Mucosa of stomach (tissue), 1 donor: ENCODE measurements around the gene PRSS33.

Experiments
- H3K27me3 ChIP-seq: one replicate; pipeline ENCODE4 v1.7.0; 2013; ENCODE audit warnings: mild to moderate bottlenecking, low read length; ENCODE audit not compliant: control insufficient read depth, insufficient read depth
- H3K36me3 ChIP-seq: one replicate; pipeline ENCODE4 v1.7.0; 2013; ENCODE audit warnings: low read length; ENCODE audit not compliant: control insufficient read depth, insufficient read depth
- H3K4me1 ChIP-seq: one replicate; pipeline ENCODE4 v1.7.0; 2013; ENCODE audit warnings: mild to moderate bottlenecking, low read length; ENCODE audit not compliant: control insufficient read depth, insufficient read depth
- H3K4me3 ChIP-seq: one replicate; pipeline ENCODE4 v1.7.0; 2013; ENCODE audit warnings: low read length
- H3K9ac ChIP-seq: one replicate; pipeline ENCODE4 v1.7.0; 2013; ENCODE audit warnings: mild to moderate bottlenecking, low read length, moderate library complexity
- H3K9me3 ChIP-seq: one replicate; pipeline ENCODE4 v1.7.0; 2013; ENCODE audit warnings: mild to moderate bottlenecking, low read length, moderate library complexity; ENCODE audit not compliant: control insufficient read depth
- donor health status: Pancreatic carcinoma.

The PRSS33 gene

DNA sequence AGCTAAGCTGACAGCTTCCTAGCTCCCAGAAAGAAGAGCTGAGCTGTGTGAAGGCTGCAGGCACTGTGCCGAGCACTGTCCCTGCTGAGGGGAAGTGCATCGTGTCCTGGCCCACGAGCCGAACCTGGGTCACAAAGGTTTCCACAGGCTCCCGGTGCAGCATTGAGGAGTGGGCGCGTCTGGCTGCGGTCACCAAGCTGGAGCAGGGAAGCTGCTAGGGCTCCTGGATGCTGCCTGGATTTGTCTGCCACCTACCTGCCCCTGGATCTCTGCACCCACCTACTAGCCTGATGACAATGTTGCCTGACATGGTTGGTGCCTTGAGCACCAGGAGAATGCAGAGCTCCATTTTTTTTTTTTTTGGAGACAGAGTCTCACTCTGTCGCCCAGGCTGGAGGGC lies 41.4 kb downstream of the PRSS33 start:
- Histone ChIP-seq H3K9me3 (no peaks in the 10 kb centered on the region), H3K27me3 (no peaks in the 10 kb centered on the region), H3K36me3 (no peaks in the 10 kb centered on the region), H3K9ac (no peak overlapping the region), H3K4me3 (no peak overlapping the region), H3K4me1 (no peaks in the 10 kb centered on the region)

DNA sequence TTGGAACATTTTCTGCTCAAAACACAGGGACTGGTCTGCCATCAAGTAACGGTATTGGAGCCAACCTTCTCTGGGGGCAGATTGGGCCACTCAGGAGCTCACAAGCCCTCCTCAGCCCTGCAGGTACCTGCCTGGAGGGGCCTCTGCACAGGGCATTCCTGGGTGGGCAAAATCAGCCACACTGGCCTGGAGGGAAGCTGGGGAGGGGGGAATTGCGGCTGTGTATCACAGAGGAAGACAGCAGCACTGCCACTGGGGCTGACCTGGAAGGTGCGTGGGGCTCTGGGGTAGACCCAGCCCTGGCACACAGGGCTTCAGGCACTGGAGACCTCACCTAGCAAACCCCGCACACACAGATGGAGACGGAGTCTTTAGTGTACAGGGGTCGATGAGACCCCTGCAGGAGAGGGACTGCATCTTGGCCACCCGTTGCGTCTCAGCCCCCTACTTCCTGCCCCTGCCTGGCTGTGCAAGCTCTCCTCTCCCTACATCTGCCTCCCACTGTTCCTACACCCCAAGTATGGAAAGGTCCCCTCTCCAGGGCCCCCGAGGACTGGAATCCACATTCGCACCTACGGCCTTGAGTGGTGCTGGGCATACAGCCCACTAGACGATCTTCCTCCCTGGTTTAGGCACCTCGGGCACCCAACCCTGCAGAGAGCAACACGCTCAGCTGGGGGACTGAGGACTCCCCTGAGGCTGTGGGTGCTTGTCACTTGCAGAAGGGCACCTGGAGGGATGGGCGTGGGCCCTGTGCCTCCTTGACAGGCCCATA lies 42.1 kb downstream of the PRSS33 start:
- Histone ChIP-seq H3K36me3 (no peaks in the 10 kb centered on the region), H3K4me1 (no peaks in the 10 kb centered on the region), H3K9me3 (no peaks in the 10 kb centered on the region), H3K27me3 (no peaks in the 10 kb centered on the region), H3K9ac (no peak overlapping the region), H3K4me3 (no peak overlapping the region)

DNA sequence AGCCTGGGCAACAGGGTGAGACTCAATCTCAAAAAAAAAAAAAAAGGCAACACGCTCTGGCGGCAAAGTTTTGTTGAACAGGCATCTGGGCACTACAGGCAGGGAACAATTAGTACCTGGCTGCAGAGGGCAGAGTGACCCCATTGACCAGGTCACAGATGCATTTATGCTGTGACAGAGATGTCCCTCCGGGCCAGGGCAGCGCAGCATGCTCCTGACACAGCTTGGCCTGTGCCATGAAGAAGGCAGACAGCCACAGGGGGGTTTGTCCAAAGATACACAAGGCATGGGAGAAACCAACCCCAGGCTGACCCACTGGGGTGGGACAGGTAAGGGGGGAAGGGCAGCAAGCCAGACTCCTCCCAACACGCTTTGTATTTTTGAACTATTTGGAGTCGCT lies 42.6 kb downstream of the PRSS33 start:
- no peaks in the 10 kb centered on the region for H3K4me1 ChIP-seq
- no peaks in the 10 kb centered on the region for H3K36me3 ChIP-seq
- no peak overlapping the region for H3K9ac ChIP-seq
- H3K4me3 ChIP-seq, result no peak overlapping the region
- peaks cover 2% of the 10 kb centered on the region for H3K27me3 ChIP-seq
- no peaks in the 10 kb centered on the region for H3K9me3 ChIP-seq

- no peak overlapping the region for H3K4me3 ChIP-seq
- H3K27me3 ChIP-seq, result peaks cover 11% of the 10 kb centered on the region
- H3K9me3 ChIP-seq, result no peaks in the 10 kb centered on the region
- no peaks in the 10 kb centered on the region for H3K4me1 ChIP-seq
- H3K9ac ChIP-seq, result no peak overlapping the region
- no peaks in the 10 kb centered on the region for H3K36me3 ChIP-seq
Observed at GRCh38 chr16:2743007-2743810, 44.2 kb downstream of the PRSS33 start.

GRCh38 chr16:2742323-2743006 lies 44.9 kb downstream of the PRSS33 start:
- H3K9me3 ChIP-seq, result no peaks in the 10 kb centered on the region
- no peak overlapping the region for H3K4me3 ChIP-seq
- H3K36me3 ChIP-seq, result no peaks in the 10 kb centered on the region
- H3K4me1 ChIP-seq, result no peaks in the 10 kb centered on the region
- H3K9ac ChIP-seq, result no peak overlapping the region
- peaks cover 11% of the 10 kb centered on the region for H3K27me3 ChIP-seq

DNA sequence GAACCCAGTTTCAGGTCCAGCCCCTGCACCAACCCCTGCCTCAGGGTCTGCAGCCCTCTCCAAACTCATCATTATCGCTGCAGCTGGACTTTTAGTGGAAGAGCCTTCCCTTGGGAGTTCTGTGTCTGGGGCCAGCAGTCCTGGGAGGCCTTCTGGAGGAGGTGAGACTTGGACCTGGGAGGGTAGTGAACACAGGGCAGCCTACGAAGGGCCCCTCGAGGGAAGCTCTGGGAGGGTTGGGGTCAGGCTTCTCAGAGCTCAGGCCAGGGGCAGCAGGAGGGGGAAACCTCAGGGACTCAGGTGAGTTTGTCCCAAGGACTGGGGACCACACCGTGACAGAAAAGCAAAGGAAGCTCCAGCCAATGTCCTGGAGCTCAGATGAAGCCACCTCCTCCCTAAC lies 46.2 kb downstream of the PRSS33 start:
- no peaks in the 10 kb centered on the region for H3K4me1 ChIP-seq
- no peak overlapping the region for H3K4me3 ChIP-seq
- peaks cover 11% of the 10 kb centered on the region for H3K27me3 ChIP-seq
- H3K9ac ChIP-seq, result no peak overlapping the region
- H3K36me3 ChIP-seq, result no peaks in the 10 kb centered on the region
- H3K9me3 ChIP-seq, result no peaks in the 10 kb centered on the region

- Histone ChIP-seq H3K4me1 (no peaks in the 10 kb centered on the region), H3K27me3 (peaks cover 11% of the 10 kb centered on the region), H3K36me3 (no peaks in the 10 kb centered on the region), H3K9ac (no peak overlapping the region), H3K9me3 (no peaks in the 10 kb centered on the region), H3K4me3 (no peak overlapping the region)
Observed at GRCh38 chr16:2740476-2740875, 46.9 kb downstream of the PRSS33 start.

GRCh38 chr16:2739625-2740430 lies 47.5 kb downstream of the PRSS33 start:
- no peaks in the 10 kb centered on the region for H3K4me1 ChIP-seq
- H3K36me3 ChIP-seq, result no peaks in the 10 kb centered on the region
- no peak overlapping the region for H3K4me3 ChIP-seq
- no peaks in the 10 kb centered on the region for H3K9me3 ChIP-seq
- H3K27me3 ChIP-seq, result peaks cover 11% of the 10 kb centered on the region
- H3K9ac ChIP-seq, result no peak overlapping the region

- no peaks in the 10 kb centered on the region for H3K4me1 ChIP-seq
- peaks cover 11% of the 10 kb centered on the region for H3K27me3 ChIP-seq
- H3K9ac ChIP-seq, result no peak overlapping the region
- H3K4me3 ChIP-seq, result no peak overlapping the region
- H3K9me3 ChIP-seq, result no peaks in the 10 kb centered on the region
- no peaks in the 10 kb centered on the region for H3K36me3 ChIP-seq
Observed at GRCh38 chr16:2738615-2739014, 48.7 kb downstream of the PRSS33 start.

- no peak overlapping the region for H3K4me3 ChIP-seq
- no peaks in the 10 kb centered on the region for H3K9me3 ChIP-seq
- no peaks in the 10 kb centered on the region for H3K36me3 ChIP-seq
- peaks cover 11% of the 10 kb centered on the region for H3K27me3 ChIP-seq
- H3K9ac ChIP-seq, result no peak overlapping the region
- no peaks in the 10 kb centered on the region for H3K4me1 ChIP-seq
Observed at GRCh38 chr16:2737895-2738418, 49.4 kb downstream of the PRSS33 start.

GRCh38 chr16:2737238-2737605 lies 50.1 kb downstream of the PRSS33 start:
- H3K9me3 ChIP-seq, result no peaks in the 10 kb centered on the region
- peaks cover 11% of the 10 kb centered on the region for H3K27me3 ChIP-seq
- H3K9ac ChIP-seq, result no peak overlapping the region
- H3K36me3 ChIP-seq, result no peaks in the 10 kb centered on the region
- H3K4me1 ChIP-seq, result no peaks in the 10 kb centered on the region
- H3K4me3 ChIP-seq, result no peak overlapping the region
